OCI-LY1 (cell line): ENCODE data around the gene MUC2.

Experiments
- H2AFZ ChIP-seq: fragments of 200-600 bp; sonication (generic), shearing (Covaris generic); 2 replicates; pipeline ENCODE4 v1.6.0; 2014; ENCODE audit warnings: antibody characterized with exemption, mild to moderate bottlenecking, low read length
- H3F3A ChIP-seq: fragments of 200-600 bp; sonication (generic), shearing (Covaris generic); 2 replicates; pipeline ENCODE4 v1.6.0; 2014; ENCODE audit warnings: mild to moderate bottlenecking, antibody characterized with exemption, low read length, moderate library complexity; ENCODE audit not compliant: insufficient read depth
- H3K27ac ChIP-seq: fragments of 200-600 bp; sonication (generic); 2 replicates; pipeline ENCODE4 v1.5.1; 2014; ENCODE audit warnings: low read length, mixed run types, mild to moderate bottlenecking, low read depth; ENCODE audit not compliant: poor library complexity, severe bottlenecking
- H3K27me3 ChIP-seq: fragments of 200-600 bp; sonication (generic); 2 replicates; pipeline ENCODE4 v1.6.0; 2014; ENCODE audit warnings: antibody characterized with exemption, mild to moderate bottlenecking, low read length, moderate library complexity; ENCODE audit not compliant: insufficient read depth
- H3K36me3 ChIP-seq: fragments of 200-600 bp; sonication (generic); 2 replicates; pipeline ENCODE4 v1.6.1; 2014; ENCODE audit warnings: mild to moderate bottlenecking, antibody characterized with exemption, low read length, moderate library complexity, mixed read lengths; ENCODE audit not compliant: insufficient read depth
- H3K4me1 ChIP-seq: fragments of 200-600 bp; sonication (generic); 2 replicates; pipeline ENCODE4 v1.5.1; 2014; ENCODE audit warnings: mild to moderate bottlenecking, low read length, moderate library complexity; ENCODE audit not compliant: insufficient read depth, severe bottlenecking
- H3K4me2 ChIP-seq: fragments of 200-600 bp; sonication (generic), shearing (Covaris generic); 2 replicates; pipeline ENCODE4 v1.6.1; 2014; ENCODE audit warnings: low read length
- H3K4me3 ChIP-seq: fragments of 200-600 bp; sonication (generic); 2 replicates; pipeline ENCODE4 v1.5.1; 2014; ENCODE audit warnings: low read length, low read depth, mild to moderate bottlenecking, mixed read lengths; ENCODE audit not compliant: poor library complexity, severe bottlenecking
- H3K79me2 ChIP-seq: fragments of 200-600 bp; shearing (Covaris generic); 2 replicates; pipeline ENCODE4 v1.6.1; 2016; ENCODE audit warnings: mixed run types, low read length, mixed read lengths; ENCODE audit not compliant: insufficient read depth
- H3K9ac ChIP-seq: fragments of 200-600 bp; sonication (generic), shearing (Covaris generic); 2 replicates; pipeline ENCODE4 v1.6.1; 2014; ENCODE audit warnings: mild to moderate bottlenecking, low read length, mixed read lengths
- H3K9me2 ChIP-seq: fragments of 200-600 bp; sonication (generic), shearing (Covaris generic); 2 replicates; pipeline ENCODE4 v1.6.1; 2014; ENCODE audit warnings: low read depth, mild to moderate bottlenecking, low read length, mixed read lengths
- H3K9me3 ChIP-seq: fragments of 200-600 bp; shearing (Covaris generic); 2 replicates; pipeline ENCODE4 v1.6.1; 2014; ENCODE audit warnings: low read length, mixed read lengths
- H4K20me1 ChIP-seq: fragments of 200-600 bp; sonication (generic), shearing (Covaris generic); 2 replicates; pipeline ENCODE4 v1.6.0; 2016; ENCODE audit warnings: mild to moderate bottlenecking, low read length; ENCODE audit not compliant: insufficient read depth
- EZH2 ChIP-seq: fragments of 200-600 bp; sonication (generic), shearing (Covaris generic); IDR thresholded peaks from 2 replicates; pipeline ENCODE4 v1.8.0; 2017; ENCODE audit warnings: borderline replicate concordance, mixed run types, mild to moderate bottlenecking, antibody characterized with exemption, low read length, moderate library complexity, mixed read lengths
- TF ChIP-seq, protein P1 (sequence below): fragments of 200-600 bp; sonication (generic), shearing (Covaris generic); IDR thresholded peaks from 2 replicates; pipeline ENCODE4 v1.5.1; 2017; ENCODE audit warnings: mild to moderate bottlenecking, antibody characterized with exemption, low read length, moderate library complexity, mixed read lengths

MUC2 gene

DNA sequence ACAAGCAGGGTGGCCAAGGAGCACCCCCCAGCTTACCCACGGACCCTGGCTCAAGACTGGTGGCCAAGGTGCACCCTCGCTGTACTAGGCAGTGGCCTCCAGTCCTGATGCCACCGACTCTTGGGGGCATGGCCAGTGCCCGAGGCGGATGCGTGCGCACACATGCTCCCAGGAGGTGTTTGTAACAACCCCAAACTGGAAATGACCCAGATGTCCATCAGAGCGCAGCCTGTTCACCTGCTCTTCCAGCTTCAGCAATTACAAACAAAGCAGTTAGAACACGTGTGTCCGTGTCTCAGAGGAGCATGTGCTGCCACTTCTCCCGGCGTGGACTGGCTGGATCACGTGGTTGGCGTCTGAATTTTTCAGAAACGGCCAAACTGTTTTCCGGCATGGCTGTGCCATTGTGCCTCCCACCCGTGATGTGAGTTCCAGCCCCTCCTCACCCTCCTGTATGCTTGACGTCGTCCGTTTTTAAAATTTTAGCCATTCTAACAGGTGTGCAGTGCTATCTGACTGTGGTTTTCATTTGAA is 31.0 kb upstream of the MUC2 start:
- Histone ChIP-seq H3K9me2 (no peaks in the 10 kb centered on the region), H3K4me2 (no peak overlapping the region), H3K9ac (no peak overlapping the region), H3K27ac (no peak overlapping the region), H3K27me3 (no peaks in the 10 kb centered on the region; the same call in 1 of the 2 replicates), H3K4me3 (no peak overlapping the region), H3K4me1 (peaks cover 7% of the 10 kb centered on the region), H2AFZ (no peak overlapping the region), H3K36me3 (no peaks in the 10 kb centered on the region; the same call in 1 of the 2 replicates), H4K20me1 (no peaks in the 10 kb centered on the region), H3K79me2 (no peaks in the 10 kb centered on the region), H3F3A (no peaks in the 10 kb centered on the region), H3K9me3 (peaks cover 7% of the 10 kb centered on the region)
- TF ChIP-seq, protein P1, sequence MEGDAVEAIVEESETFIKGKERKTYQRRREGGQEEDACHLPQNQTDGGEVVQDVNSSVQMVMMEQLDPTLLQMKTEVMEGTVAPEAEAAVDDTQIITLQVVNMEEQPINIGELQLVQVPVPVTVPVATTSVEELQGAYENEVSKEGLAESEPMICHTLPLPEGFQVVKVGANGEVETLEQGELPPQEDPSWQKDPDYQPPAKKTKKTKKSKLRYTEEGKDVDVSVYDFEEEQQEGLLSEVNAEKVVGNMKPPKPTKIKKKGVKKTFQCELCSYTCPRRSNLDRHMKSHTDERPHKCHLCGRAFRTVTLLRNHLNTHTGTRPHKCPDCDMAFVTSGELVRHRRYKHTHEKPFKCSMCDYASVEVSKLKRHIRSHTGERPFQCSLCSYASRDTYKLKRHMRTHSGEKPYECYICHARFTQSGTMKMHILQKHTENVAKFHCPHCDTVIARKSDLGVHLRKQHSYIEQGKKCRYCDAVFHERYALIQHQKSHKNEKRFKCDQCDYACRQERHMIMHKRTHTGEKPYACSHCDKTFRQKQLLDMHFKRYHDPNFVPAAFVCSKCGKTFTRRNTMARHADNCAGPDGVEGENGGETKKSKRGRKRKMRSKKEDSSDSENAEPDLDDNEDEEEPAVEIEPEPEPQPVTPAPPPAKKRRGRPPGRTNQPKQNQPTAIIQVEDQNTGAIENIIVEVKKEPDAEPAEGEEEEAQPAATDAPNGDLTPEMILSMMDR = no peak
- TF ChIP-seq EZH2 = no peak

DNA sequence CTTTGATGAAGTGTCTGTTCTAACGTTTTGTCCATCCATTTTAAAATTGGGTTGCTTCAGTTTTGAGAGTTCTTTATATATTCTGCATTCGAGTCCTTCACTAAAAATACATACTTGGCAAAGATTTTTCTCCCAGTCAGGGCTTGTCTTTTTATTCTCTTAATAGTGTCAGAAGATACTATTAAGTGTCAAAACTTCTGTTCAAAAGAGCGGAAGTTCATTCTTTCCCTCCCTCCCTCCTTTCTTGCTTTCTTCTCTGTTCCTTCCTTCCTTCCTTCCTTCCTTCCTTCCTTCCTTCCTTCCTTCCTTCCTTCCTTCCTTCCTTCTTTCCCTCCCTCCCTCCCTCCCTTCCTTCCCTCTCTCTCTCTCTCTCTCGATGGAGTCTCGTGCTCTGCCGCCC is 30.5 kb upstream of the MUC2 start:
- Histone ChIP-seq H3K9me2 (no peaks in the 10 kb centered on the region), H4K20me1 (no peaks in the 10 kb centered on the region), H3K4me1 (peaks cover 7% of the 10 kb centered on the region), H3K27ac (no peak overlapping the region), H3K27me3 (no peaks in the 10 kb centered on the region; the same call in 1 of the 2 replicates), H3F3A (no peaks in the 10 kb centered on the region), H3K4me3 (no peak overlapping the region), H3K36me3 (no peaks in the 10 kb centered on the region; the same call in 1 of the 2 replicates), H3K9me3 (peaks cover 7% of the 10 kb centered on the region), H2AFZ (no peak overlapping the region), H3K4me2 (no peak overlapping the region), H3K79me2 (no peaks in the 10 kb centered on the region), H3K9ac (no peak overlapping the region)
- TF ChIP-seq, protein P1 = no peak
- TF ChIP-seq EZH2 = no peak

DNA sequence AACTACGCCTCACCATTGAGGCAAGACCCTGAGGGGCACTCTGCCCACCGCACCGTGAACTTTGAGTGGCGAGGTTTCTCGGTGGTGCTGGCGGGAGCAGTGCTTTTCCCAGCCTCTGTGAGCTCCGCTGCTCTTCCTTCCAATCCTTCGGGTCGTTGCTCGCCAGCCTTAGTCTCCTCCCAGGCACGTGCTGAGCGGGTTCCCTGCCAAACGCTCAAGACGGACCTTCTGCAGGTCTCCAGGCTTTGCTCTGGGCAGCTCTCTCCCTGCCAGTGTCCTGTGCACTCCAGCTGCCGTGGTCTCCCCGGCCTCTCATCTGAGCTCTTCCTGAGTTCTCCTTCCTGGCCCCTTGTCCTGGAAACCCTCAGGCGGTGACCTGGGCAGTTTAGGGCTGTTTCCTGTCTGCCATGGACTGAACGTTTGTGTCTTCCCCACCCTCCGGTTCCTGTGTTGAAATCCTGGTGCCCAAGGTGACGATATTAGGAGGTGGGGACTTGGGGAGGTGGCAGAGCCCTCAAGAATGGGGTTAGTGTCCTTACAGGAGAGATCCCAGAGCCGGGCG is 27.0 kb upstream of the MUC2 start:
- Histone ChIP-seq H4K20me1 (no peaks in the 10 kb centered on the region), H3K36me3 (no peaks in the 10 kb centered on the region; the same call in 1 of the 2 replicates), H3K9me2 (no peaks in the 10 kb centered on the region), H3K27ac (no peak overlapping the region), H2AFZ (no peak overlapping the region), H3K27me3 (no peaks in the 10 kb centered on the region; the same call in 1 of the 2 replicates), H3K79me2 (no peaks in the 10 kb centered on the region), H3K9me3 (peaks cover 7% of the 10 kb centered on the region), H3K4me2 (no peak overlapping the region), H3K4me3 (no peak overlapping the region), H3F3A (no peaks in the 10 kb centered on the region), H3K4me1 (peaks cover 7% of the 10 kb centered on the region), H3K9ac (no peak overlapping the region)
- no peak for TF ChIP-seq EZH2
- TF ChIP-seq, protein P1 = no peak
